Lower lobe of right lung (tissue), 2 donors: ENCODE measurements around the gene ARHGAP31. TPM values are rescaled to one million over a fixed set of nuclear protein-coding genes. Genes with fewer than 3 reads are reported as not detected.

Experiments used
- ATAC-seq, 2 donors: fragments of 200-7000 bp; cut with Tn5 transposase; one replicate each; pipeline ENCODE4 v1.9.1; 2020 to 2022; ENCODE audit warnings: mild to moderate bottlenecking in 2 of 2, moderate library complexity in 2 of 2
- DNase-seq: peaks from one replicate; pipeline ENCODE4 v3.0.0-alpha.2; 2020
- H3K27ac ChIP-seq: fragments of 200-600 bp; one replicate; pipeline ENCODE4 v1.8.0; 2022
- H3K27me3 ChIP-seq: fragments of 200-600 bp; one replicate; pipeline ENCODE4 v1.8.0; 2022; ENCODE audit warnings: low read depth
- H3K36me3 ChIP-seq: fragments of 200-600 bp; one replicate; pipeline ENCODE4 v1.8.0; 2022; ENCODE audit warnings: mild to moderate bottlenecking
- H3K4me1 ChIP-seq: fragments of 200-600 bp; one replicate; pipeline ENCODE4 v1.8.0; 2022
- H3K4me3 ChIP-seq: fragments of 200-600 bp; one replicate; pipeline ENCODE4 v1.8.0; 2022; ENCODE audit warnings: mild to moderate bottlenecking
- H3K9me3 ChIP-seq: fragments of 200-600 bp; one replicate; pipeline ENCODE4 v1.8.0; 2022
- CTCF ChIP-seq: fragments of 200-600 bp; IDR thresholded peaks from one replicate; pipeline ENCODE4 v1.8.0; 2022; ENCODE audit warnings: antibody characterized with exemption, mild to moderate bottlenecking
- intact Hi-C: fragments of 100-400 bp; cut with DNase I; formaldehyde crosslinking; loops from one replicate; pipeline ENCODE4 v1.11.0; 2022
- total RNA-seq: library from RNA; stranded (reverse); fragmentation: NEBNext Ultra II Directional; extraction: Animal tissue kit (Norgen Biotek cat#: 25700); gene quantifications from one replicate; pipeline ENCODE4 v1.2.1, GENCODE V29; 2021
- donor health status: DM: no; HTN: yes; CAD: no; lungs with severe emphysema.

The ARHGAP31 gene
- total RNA-seq, 1 donor from 2014 or later = 100 TPM

GRCh38 chr3:119375106-119375505, 80.9 kb downstream of the ARHGAP31 start:
- Histone ChIP-seq H3K4me1 (no peaks in the 10 kb centered on the region), H3K27me3 (no peaks in the 10 kb centered on the region), H3K36me3 (peaks cover 75% of the 10 kb centered on the region), H3K9me3 (no peaks in the 10 kb centered on the region), H3K4me3 (no peak overlapping the region), H3K27ac (no peak overlapping the region)
- DNase-seq (no peak), ATAC-seq (no peak)
- TF ChIP-seq CTCF = no peak
- intact Hi-C loops = no loop called here

DNA sequence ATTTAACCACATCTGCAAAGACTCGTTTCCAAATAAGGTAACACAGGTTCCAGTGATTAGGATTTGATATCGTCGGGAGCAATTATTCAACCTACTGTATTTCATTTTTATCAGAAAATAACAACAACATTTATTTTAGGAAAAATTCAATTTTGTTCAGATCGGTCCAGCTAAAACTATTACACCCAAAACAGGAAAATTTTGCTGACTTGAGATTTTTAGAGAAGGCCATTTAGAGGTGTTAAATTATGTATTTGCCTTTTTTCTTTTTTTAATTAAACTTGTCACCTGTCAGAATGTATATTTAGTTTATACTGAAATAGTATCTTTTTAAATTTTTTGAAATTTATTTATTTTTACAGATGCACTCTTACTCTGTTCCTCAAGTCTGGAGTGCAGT, 81.3 kb downstream of the ARHGAP31 start:
- ATAC-seq (no peak), DNase-seq (no peak)
- no peak overlapping the region for H3K27ac ChIP-seq
- H3K9me3 ChIP-seq = no peaks in the 10 kb centered on the region
- H3K27me3 ChIP-seq = no peaks in the 10 kb centered on the region
- intact Hi-C loops = no loop called here
- H3K4me3 ChIP-seq = no peak overlapping the region
- H3K4me1 ChIP-seq = no peaks in the 10 kb centered on the region
- TF ChIP-seq CTCF = no peak
- peaks cover 75% of the 10 kb centered on the region for H3K36me3 ChIP-seq

GRCh38 chr3:119376758-119377157, 82.6 kb downstream of the ARHGAP31 start:
- TF ChIP-seq CTCF = no peak
- no peaks in the 10 kb centered on the region for H3K4me1 ChIP-seq
- H3K27me3 ChIP-seq = no peaks in the 10 kb centered on the region
- no peak overlapping the region for H3K27ac ChIP-seq
- ATAC-seq = no peak
- intact Hi-C loops = no loop called here
- H3K36me3 ChIP-seq = peaks cover 76% of the 10 kb centered on the region
- no peaks in the 10 kb centered on the region for H3K9me3 ChIP-seq
- no peak for DNase-seq
- no peak overlapping the region for H3K4me3 ChIP-seq

GRCh38 chr3:119378259-119378803, 84.1 kb downstream of the ARHGAP31 start:
- no peak for TF ChIP-seq CTCF
- Histone ChIP-seq H3K4me1 (no peaks in the 10 kb centered on the region), H3K27ac (no peak overlapping the region), H3K9me3 (no peaks in the 10 kb centered on the region), H3K36me3 (peaks cover 89% of the 10 kb centered on the region), H3K27me3 (no peaks in the 10 kb centered on the region), H3K4me3 (no peak overlapping the region)
- ATAC-seq (no peak), DNase-seq (no peak)
- intact Hi-C loops = no loop called here

DNA sequence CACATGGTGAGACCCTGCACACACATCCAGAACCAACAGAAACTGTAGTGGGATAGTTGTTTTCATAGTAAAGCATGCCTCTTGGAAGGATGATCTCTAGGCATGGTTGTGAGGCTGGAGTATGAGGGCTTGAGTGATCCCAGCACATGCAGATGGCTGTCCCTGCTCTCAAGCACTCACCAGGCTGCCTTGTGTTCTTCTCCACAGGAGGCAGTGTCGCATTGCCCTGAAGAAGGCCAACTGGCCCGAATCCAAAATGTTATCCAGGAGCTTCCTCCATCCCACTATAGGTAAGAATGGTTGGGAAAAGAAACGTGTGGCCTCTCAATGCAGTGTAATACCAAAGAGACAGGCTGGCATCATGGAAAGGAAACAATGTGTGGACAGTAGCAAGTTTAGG, 86.5 kb downstream of the ARHGAP31 start:
- no peaks in the 10 kb centered on the region for H3K9me3 ChIP-seq
- DNase-seq (no peak), ATAC-seq (no peak)
- intact Hi-C loops = no loop called here
- H3K27me3 ChIP-seq = no peaks in the 10 kb centered on the region
- no peak overlapping the region for H3K4me3 ChIP-seq
- H3K27ac ChIP-seq = no peak overlapping the region
- no peak for TF ChIP-seq CTCF
- H3K36me3 ChIP-seq = peaks cover 92% of the 10 kb centered on the region
- H3K4me1 ChIP-seq = no peaks in the 10 kb centered on the region

GRCh38 chr3:119382134-119382533, 88.0 kb downstream of the ARHGAP31 start:
- no peak for TF ChIP-seq CTCF
- intact Hi-C loops = no loop called here
- no peaks in the 10 kb centered on the region for H3K27me3 ChIP-seq
- no peak overlapping the region for H3K27ac ChIP-seq
- ATAC-seq (no peak), DNase-seq (no peak)
- H3K4me3 ChIP-seq = no peak overlapping the region
- H3K36me3 ChIP-seq = peaks cover 91% of the 10 kb centered on the region
- no peaks in the 10 kb centered on the region for H3K9me3 ChIP-seq
- no peaks in the 10 kb centered on the region for H3K4me1 ChIP-seq
